RPMI8226 (cell line): ENCODE measurements around the gene CTNNA1.
"Not testable (repeated sequence)": the region's sequence is repeated elsewhere in the genome, so short reads cannot be mapped to it uniquely, and the experiment has no call there.

Experiments used
- DNase-seq: peaks from one replicate; pipeline ENCODE4 v3.0.0-alpha.2; 2015

The CTNNA1 gene

DNA sequence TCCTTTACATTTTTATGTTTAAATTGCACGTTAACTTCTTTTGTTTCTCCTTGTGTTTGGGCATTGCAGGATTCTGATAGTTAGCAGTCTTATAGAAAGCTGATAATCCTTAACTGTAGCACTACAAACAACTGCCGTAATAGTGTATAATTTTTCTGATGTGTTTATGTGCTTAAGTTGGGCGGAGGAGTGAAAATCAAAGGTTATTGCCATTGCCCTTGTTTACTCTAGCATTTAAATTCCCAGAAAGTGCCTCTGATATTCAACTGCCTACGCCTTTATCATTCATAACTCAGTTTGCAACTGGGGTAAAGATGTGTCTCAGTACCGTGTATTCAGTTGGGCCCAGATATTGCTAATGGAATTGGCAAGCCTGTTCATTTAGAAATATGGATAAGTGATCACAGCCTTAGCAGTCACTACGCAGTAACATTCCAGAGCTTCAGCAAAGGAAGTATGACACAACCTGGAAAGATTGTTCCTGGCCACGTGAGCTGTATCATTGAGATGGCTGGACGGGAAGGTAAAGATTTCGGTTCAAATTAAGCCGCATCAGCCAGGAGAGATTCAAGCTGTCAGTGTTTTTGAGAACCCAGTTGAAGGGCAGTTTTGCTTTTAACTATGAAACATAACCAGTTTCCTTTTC is 150.0 kb downstream of the CTNNA1 start:
- DNase-seq = no peak

- DNase-seq = no peak
Measured at GRCh38 chr5:138905541-138905940, 152.3 kb downstream of the CTNNA1 start.

DNA sequence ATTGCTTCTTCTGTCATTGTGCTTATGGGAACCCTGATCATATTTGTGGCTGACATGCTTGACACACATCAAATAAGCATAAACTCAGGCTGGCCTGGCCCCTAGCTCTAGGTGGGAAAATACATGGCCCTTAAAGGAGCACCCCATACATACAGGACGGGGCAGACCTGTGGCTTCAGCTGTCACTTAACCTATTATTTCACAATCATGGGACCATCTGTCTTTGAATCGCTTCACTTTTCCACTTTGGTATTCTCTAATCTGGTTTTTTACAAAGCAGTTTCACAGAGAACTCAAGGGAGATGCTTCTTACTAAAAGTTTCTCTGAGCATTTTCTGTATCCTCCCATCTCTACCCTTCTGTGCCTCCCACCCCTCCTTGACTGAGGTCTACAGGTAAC is 156.5 kb downstream of the CTNNA1 start:
- no peak for DNase-seq

DNA sequence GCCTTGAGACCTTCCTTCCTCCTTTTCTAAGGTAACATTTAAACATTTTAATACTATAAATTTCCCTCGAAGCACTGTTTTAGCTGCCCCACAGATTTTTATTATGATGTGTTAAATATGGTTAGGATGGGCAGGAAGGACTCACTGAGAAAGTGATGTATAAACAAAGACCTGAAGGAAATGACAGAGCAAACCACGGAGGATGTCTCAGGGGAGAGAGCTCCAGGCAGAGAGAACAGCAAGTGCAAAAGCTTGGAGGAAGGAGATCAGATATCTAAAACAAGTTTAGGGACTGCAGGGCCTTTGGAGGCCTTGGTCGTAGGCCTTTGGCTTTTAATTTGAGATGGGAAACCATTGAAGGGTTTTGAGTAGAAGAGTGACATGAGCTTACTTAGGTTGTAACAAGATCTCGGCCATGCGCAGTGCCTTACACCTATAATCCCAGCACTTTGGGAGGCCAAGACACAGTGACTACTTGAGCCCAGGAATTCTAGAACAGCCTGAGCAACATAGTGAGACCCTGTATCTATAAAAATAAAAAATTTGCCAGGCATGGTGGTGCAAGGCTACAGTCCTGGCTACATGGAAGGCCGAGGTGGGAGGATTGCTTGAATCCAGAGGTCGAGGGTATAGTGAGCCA is 157.4 kb downstream of the CTNNA1 start:
- no peak for DNase-seq

DNA sequence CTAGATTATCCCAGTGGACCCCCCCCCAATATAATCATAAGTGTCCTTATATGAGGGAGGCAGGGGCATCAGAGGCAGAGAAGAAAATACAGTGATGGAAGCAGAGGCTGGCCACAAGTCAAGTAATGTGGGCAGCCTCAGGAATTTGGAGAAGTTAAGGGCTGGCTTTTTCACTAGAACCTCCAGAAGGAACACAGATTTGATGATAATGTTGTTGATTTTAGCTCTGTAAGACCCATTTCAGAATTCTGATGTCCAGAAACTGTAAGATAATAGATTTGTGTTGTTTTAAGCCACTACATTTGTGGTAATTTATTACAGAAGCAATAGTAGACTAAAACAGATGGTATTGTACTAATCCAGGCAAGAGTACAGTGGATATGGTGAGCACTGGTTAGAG is 158.2 kb downstream of the CTNNA1 start:
- DNase-seq = no peak

DNA sequence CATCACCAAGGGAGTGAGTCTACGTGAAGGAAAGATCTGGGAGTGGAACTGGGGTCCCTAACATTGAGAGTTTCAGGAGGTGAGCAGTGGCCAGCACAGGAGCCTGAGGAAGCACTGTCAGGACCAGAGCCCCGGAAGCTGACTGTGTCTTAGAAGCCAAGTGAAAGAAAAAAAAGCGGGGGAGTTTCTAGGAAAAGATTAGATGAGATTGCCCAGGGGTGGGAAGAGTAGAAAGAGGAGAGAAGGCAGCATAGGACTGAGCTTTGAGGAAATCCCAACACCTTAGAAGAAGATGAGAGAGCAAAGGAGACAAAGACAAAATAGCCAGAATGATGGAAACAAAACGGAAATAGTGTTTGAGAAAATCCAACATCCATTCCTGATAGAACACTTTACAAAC is 158.9 kb downstream of the CTNNA1 start:
- DNase-seq = no peak

GRCh38 chr5:138913773-138914172 is 160.5 kb downstream of the CTNNA1 start:
- DNase-seq = no peak

GRCh38 chr5:138914338-138914737 is 161.1 kb downstream of the CTNNA1 start:
- no peak for DNase-seq

DNA sequence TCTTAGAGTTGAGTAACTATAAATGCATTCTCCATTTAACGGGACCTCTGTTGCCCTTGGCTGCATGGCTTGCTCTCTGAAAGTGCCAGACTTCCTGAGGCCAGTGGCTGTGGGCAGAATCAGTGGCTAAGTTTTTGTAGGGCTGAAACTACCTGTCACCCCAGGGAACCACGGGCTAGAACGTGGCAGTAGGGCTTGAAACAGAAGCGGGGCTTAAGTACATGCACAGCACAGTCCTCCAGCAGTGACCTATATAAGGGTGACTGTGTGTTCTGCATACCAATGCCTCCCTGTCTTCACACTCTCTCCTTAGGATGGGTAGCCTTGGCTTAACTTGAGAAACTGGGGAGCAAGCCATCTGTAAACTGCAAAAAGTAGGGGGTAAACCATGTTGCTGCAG is 165.5 kb downstream of the CTNNA1 start:
- DNase-seq = no peak

GRCh38 chr5:138920181-138920580 is 167.0 kb downstream of the CTNNA1 start:
- no peak for DNase-seq

DNA sequence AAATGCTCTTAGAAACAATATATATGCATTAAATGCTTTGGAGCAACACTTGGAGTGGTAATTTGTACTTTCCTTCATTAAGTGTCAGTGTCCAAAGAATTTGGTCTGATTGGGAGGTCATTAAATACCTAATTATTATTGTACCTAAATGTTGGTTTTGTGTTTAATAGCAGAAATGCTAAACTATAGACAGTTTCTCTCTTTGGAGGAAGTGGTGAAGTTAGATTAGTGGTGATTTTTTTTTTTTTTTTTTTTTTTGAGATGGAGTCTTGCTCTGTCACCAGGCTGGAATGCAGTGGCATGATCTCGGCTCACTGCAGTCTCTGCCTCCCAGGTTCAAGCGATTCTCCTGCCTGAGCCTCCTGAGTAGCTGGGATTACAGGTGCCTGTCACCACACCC is 168.1 kb downstream of the CTNNA1 start:
- not testable (repeated sequence) for DNase-seq

GRCh38 chr5:138922494-138922893 is 169.3 kb downstream of the CTNNA1 start:
- no peak for DNase-seq

- no peak for DNase-seq
Measured at GRCh38 chr5:138925090-138925635, 171.9 kb downstream of the CTNNA1 start.

DNA sequence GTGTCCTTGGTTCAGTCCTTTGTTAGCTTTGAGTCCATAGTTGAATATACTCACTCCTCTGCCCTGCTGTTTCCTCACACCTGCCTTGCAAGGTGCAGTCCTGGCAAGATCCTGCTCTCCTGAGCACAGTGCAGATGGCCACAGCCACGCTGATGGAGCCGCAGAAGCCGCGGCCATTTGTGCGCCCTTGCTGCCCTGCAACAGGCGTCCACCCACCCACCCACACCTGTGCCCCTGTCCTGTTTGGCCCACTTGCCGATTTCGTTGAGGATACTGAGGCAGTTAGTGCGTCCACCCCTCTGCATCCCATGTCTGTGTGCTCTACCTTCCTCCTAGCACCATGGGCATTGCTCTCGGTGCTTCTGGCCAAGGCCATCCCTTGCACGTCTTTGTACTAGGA is 173.0 kb downstream of the CTNNA1 start:
- DNase-seq = no peak

DNA sequence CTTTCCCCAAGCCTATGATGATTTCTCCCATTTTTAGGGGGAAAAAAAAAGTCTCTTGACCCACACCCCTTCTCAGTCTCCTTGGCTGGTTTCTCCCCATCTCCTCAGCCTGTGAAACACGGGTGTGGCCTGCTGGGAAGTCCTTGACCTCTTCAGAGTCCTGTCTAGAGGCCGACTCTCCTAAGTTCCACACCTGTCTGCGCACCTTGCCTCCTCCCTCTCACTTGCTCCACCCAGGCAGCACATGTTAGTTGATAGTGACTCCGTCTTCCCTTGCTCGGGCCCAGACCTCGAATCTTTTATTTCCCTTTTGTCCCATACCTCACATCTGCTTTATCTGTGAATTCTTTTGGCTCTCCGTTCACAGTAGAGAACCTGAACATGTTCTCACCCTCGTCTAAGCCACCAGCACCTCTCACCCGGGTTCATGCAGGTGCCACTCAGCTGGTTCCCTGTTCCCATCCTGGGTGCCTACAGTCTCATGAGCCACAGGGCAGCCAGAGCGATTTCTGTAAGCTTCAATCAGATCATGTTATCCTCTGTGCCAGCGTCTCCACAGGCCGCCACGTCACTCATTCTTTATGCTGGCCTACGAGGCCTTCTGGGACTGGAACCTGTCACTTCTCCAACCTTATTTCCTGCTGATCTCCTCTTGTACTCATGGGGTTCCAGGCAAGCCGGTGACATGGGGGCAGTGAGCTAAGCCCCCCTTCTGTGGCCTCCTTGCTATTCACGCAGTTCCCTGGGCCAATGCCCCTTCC is 173.6 kb downstream of the CTNNA1 start:
- no peak for DNase-seq

GRCh38 chr5:138927544-138927943 is 174.3 kb downstream of the CTNNA1 start:
- DNase-seq = no peak

- DNase-seq = no peak
Measured at GRCh38 chr5:138927979-138928378, 174.8 kb downstream of the CTNNA1 start.

DNA sequence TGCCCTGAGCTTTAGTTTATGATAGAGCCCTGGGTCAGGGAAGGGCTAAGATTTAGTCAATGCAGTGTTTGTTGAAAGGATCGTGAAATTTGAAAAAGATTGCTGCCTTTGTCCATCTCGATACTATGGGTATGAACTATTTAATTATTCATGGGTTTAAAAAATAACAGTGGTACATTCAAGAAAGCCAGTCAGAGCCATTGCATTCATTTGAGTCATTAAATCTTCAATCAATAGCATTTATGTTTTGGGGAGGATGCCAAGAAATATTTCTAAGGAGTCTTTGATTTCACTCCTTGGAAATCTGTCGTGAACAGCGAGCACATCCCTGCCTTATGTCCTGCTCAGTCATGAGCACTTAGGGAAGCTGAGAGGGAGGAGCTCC is 176.3 kb downstream of the CTNNA1 start:
- DNase-seq = no peak

- DNase-seq = no peak
Measured at GRCh38 chr5:138930371-138931097, 177.3 kb downstream of the CTNNA1 start.

DNA sequence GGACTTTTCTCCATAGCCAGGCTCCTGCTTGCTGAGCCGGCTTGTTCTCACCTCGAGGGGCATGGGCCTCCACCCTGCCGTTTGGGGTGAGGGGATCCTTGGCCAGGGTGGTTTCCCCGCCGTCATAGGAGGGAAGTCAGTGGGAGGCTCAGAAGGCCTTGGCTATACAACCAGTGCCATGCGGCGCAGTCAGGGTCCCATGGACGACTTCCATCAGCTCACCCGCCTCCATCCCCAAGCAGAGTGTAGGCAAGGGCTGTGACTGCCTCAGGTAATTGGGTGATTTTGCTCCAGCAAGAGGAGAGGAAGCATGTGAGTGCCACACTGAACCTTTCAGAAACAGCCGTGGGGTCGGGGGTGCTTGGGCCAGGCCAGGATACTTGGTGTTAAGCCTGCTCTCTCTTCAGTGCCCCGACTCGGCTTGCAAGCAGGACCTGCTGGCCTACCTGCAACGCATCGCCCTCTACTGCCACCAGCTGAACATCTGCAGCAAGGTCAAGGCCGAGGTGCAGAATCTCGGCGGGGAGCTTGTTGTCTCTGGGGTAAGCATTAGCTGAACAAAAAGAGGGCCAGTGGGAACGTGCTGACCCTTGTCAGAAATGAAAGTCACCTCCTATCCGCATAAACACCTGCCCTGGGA is 179.1 kb downstream of the CTNNA1 start:
- DNase-seq = no peak

GRCh38 chr5:138933522-138934290 is 180.5 kb downstream of the CTNNA1 start:
- no peak for DNase-seq

DNA sequence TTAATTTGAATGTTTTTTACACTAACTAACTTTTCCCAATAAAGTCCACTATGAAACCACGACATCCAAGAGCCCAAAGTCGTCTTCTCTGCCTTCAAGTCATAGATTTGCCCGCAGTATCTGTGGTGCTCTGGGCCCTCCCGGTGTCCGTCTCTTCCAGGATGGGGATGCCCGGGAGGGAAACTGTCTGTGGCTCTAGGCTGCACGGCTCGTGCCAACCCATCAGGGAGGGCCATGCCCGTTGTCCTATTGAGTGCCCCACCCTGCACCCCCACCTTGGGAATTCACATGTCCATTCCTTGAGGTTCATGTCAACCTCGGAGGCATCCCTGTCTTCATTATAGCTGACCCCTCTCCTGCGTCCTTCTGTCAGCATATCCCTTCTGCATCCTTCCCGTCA is 181.7 kb downstream of the CTNNA1 start:
- DNase-seq = no peak
